ENCODE measurements around the gene SPEM3. TPM values are rescaled to one million over a fixed set of nuclear protein-coding genes. Genes with fewer than 3 reads are reported as not detected.
"Not testable (repeated sequence)": the region's sequence is repeated elsewhere in the genome, so short reads cannot be mapped to it uniquely, and the experiment has no call there.

The SPEM3 gene
- total and polyA plus RNA-seq, 10 of the 15 experiments (the other 5 are each of a cell fraction or from before 2014, with no cell fraction given) = not detected

- no peak for TF ChIP-seq ELK1 (IDR thresholded peaks at IDR 0.05; ENCODE audit: low read depth, low read length)
- TF ChIP-seq POLR2A (IDR thresholded peaks at IDR 0.05; ENCODE audit: low read depth, low read length) = no peak
- TF ChIP-seq RELB (IDR thresholded peaks at IDR 0.05; ENCODE audit: low read depth) = no peak
- no peak for TF ChIP-seq RB1 (IDR thresholded peaks at IDR 0.05; ENCODE audit: borderline replicate concordance)
- no peak for TF ChIP-seq POU2F2 (IDR thresholded peaks at IDR 0.05; ENCODE audit: borderline replicate concordance, low read depth, low read length)
These were observed 40.2 kb downstream of the SPEM3 start (continued) for GRCh38 chr17:7468804-7469389.

- H3K36me3 ChIP-seq (ENCODE audit: control insufficient read depth in 2 of 2, insufficient read depth in 2 of 2, low read length in 1 of 2); H3K27me3 ChIP-seq (replicated peaks in 1 of 2; ENCODE audit: control insufficient read depth in 2 of 2, insufficient read depth in 2 of 2, low read length in 1 of 2); RAD21 ChIA-PET (ENCODE audit: unreplicated experiment); DNase-seq (ENCODE audit: low read depth, low spot score); in situ Hi-C loops (cut with MboI); H2AFZ ChIP-seq (ENCODE audit: control insufficient read depth, low read depth, low read length); H3K27ac ChIP-seq (ENCODE audit: control insufficient read depth, insufficient read depth); intact Hi-C loops (cut with micrococcal nuclease; ENCODE audit: unreplicated experiment); ATAC-seq; FAIRE-seq; H3K4me3 ChIP-seq; H4K20me1 ChIP-seq (ENCODE audit: control insufficient read depth, insufficient read depth); BruUV-seq (replicated peaks); H3K9me3 ChIP-seq (replicated peaks; ENCODE audit: control insufficient read depth, insufficient read depth, low read length); H3K9ac ChIP-seq (ENCODE audit: control insufficient read depth, insufficient read depth, low read length); SMC1A ChIA-PET (ENCODE audit: uncharacterized antibody, unreplicated experiment); H3K4me1 ChIP-seq (ENCODE audit: control insufficient read depth, insufficient read depth, low read length); H3K4me2 ChIP-seq (ENCODE audit: control insufficient read depth, insufficient read depth); H3K79me2 ChIP-seq (ENCODE audit: control insufficient read depth, insufficient read depth, low read length): not testable (repeated sequence)
- ChIA-PET POLR2A (interaction anchor here (1.8 kb wide), 1 partner anchor 10 kb away, joined by 8 read pairs; the partner anchor contains the start of gene ZBTB4), CTCF (interaction anchor here (1.6 kb wide), 1 partner anchor 45 kb away, joined by 3 read pairs; no protein-coding TSS in a partner anchor)
- 88% methylated on average over 12 of the region's 12 CpGs for WGBS (ENCODE audit: insufficient coverage, insufficient replicate concordance, low lambda C conversion rate, missing lambda C conversion rate)
These were observed 41.2 kb downstream of the SPEM3 start for GRCh38 chr17:7469843-7470242.

- whole genome bisulfite sequencing (ENCODE audit: insufficient coverage, insufficient replicate concordance, low lambda C conversion rate, missing lambda C conversion rate) = 70% methylated on average over 8 of the region's 8 CpGs
- not testable (repeated sequence) for H3K79me2 ChIP-seq (ENCODE audit: control insufficient read depth, insufficient read depth, low read length)
These were observed 41.9 kb downstream of the SPEM3 start for GRCh38 chr17:7470457-7470973.

More at GRCh38 chr17:7470457-7470973, 41.9 kb downstream of the SPEM3 start:
- ChIA-PET POLR2A (interaction anchor here (1.8 kb wide), 1 partner anchor 9 kb away, joined by 8 read pairs; the partner anchor contains the start of gene ZBTB4), CTCF (interaction anchor here (0.5 to 1.6 kb wide), 2 partner anchors 18 to 44 kb away, joined by 3 read pairs; no protein-coding TSS in a partner anchor), RAD21 (ENCODE audit: unreplicated experiment) (interaction anchor here (1.1 kb wide), 1 partner anchor 141 kb away, joined by 5 read pairs; the partner anchor contains the start of gene NEURL4)
- intact Hi-C loops (cut with micrococcal nuclease; ENCODE audit: unreplicated experiment); ATAC-seq; H3K9me3 ChIP-seq (replicated peaks; ENCODE audit: control insufficient read depth, insufficient read depth, low read length); BruUV-seq (replicated peaks); H4K20me1 ChIP-seq (ENCODE audit: control insufficient read depth, insufficient read depth); FAIRE-seq; H3K4me1 ChIP-seq (ENCODE audit: control insufficient read depth, insufficient read depth, low read length); in situ Hi-C loops (cut with MboI); SMC1A ChIA-PET (ENCODE audit: uncharacterized antibody, unreplicated experiment); H3K4me2 ChIP-seq (ENCODE audit: control insufficient read depth, insufficient read depth); H2AFZ ChIP-seq (ENCODE audit: control insufficient read depth, low read depth, low read length); H3K27me3 ChIP-seq (replicated peaks in 1 of 2; ENCODE audit: control insufficient read depth in 2 of 2, insufficient read depth in 2 of 2, low read length in 1 of 2); H3K27ac ChIP-seq (ENCODE audit: control insufficient read depth, insufficient read depth); H3K4me3 ChIP-seq; DNase-seq (ENCODE audit: low read depth, low spot score); H3K9ac ChIP-seq (ENCODE audit: control insufficient read depth, insufficient read depth, low read length); H3K36me3 ChIP-seq (ENCODE audit: control insufficient read depth in 2 of 2, insufficient read depth in 2 of 2, low read length in 1 of 2): not testable (repeated sequence)

All from GM12878 (cell line).